Stimulated activated CD8-positive, alpha-beta memory T cell treated with anti-CD3 and anti-CD28 coated beads, Interleukin-7, amount 100 ng/mL, for 4 hours (primary cell): ENCODE results near the gene SPAG5.

Experiments
- DNase-seq, 2 donors: peaks; one replicate each; pipeline ENCODE4 v3.0.0-alpha.2; 2020; ENCODE audit warnings: low read depth in 2 of 2

Gene SPAG5

GRCh38 chr17:28572259-28573039 lies 26.4 kb downstream of the SPAG5 start:
- DNase-seq: no peak

- peak; percentile 81 to 87 for DNase-seq
Measured at GRCh38 chr17:28571361-28572122, 27.3 kb downstream of the SPAG5 start, which contains the start of gene PIGS. TSS of gene PIGS (minus strand) at chr17:28571524. CDS start at chr17:28571496, 28 bp downstream.

GRCh38 chr17:28570716-28571360 lies 28.0 kb downstream of the SPAG5 start:
- DNase-seq: no peak

- no peak for DNase-seq
Measured at GRCh38 chr17:28569446-28569845, 29.4 kb downstream of the SPAG5 start.

- DNase-seq: no peak
Measured at GRCh38 chr17:28567604-28568003, 31.2 kb downstream of the SPAG5 start.

GRCh38 chr17:28563475-28563874 lies 35.4 kb downstream of the SPAG5 start:
- no peak for DNase-seq

GRCh38 chr17:28555022-28555421 lies 43.8 kb downstream of the SPAG5 start:
- no peak for DNase-seq

GRCh38 chr17:28554565-28554964 lies 44.3 kb downstream of the SPAG5 start:
- no peak for DNase-seq

GRCh38 chr17:28553000-28553505 lies 45.8 kb downstream of the SPAG5 start:
- DNase-seq: no peak

GRCh38 chr17:28552176-28552999 lies 46.4 kb downstream of the SPAG5 start, which contains the start of gene UNC119:
TSS of gene UNC119 (minus strand) at chr17:28552624. CDS start at chr17:28552557, 67 bp downstream.
- DNase-seq: peak; percentile 38 to 72

- no peak for DNase-seq
Measured at GRCh38 chr17:28551421-28552175, 47.2 kb downstream of the SPAG5 start.

- no peak for DNase-seq
Measured at GRCh38 chr17:28550858-28551257, 48.0 kb downstream of the SPAG5 start.

- DNase-seq: peak in 1 of 2 donors; percentile 26
Measured at GRCh38 chr17:28549236-28550132, 49.3 kb downstream of the SPAG5 start.

GRCh38 chr17:28548417-28549130 lies 50.3 kb downstream of the SPAG5 start:
- no peak for DNase-seq

- peak in 1 of 2 donors; percentile 31 for DNase-seq
Measured at GRCh38 chr17:28547623-28548416, 51.0 kb downstream of the SPAG5 start.

- no peak for DNase-seq
Measured at GRCh38 chr17:28547096-28547622, 51.7 kb downstream of the SPAG5 start.

- no peak for DNase-seq
Measured at GRCh38 chr17:28545787-28546415, 52.9 kb downstream of the SPAG5 start.
